ENCODE data around the gene IL1RAPL1.

Gene IL1RAPL1

DNA sequence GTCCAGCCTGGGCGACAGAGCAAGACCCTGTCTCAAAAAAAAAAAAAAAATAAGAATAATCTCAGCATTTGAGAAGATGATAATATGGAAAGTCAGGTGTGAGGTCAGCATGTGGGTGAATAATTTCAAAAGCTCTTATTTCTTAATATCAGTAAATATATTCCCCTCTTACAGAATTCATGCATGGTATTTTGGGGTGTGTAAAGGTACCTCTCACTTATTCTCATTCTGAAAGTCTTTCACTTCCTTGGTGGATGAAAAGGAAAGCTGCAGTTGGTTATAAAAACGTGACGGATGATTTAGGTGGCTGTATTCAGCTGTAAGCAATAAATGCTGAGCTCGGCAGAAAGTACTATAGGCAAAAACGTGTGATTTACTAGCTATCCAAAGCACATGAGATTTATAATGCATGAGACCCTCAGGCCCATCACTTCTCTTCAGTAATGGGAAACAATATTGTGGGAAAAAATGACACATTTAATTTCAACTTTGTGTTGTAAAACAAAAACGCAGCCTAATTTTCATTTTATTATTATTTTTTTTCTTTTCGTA lies 1275.0 kb downstream of the IL1RAPL1 start:
- no peak for DNase-seq (ENCODE audit: low read depth)
- TF ChIP-seq, protein P1, sequence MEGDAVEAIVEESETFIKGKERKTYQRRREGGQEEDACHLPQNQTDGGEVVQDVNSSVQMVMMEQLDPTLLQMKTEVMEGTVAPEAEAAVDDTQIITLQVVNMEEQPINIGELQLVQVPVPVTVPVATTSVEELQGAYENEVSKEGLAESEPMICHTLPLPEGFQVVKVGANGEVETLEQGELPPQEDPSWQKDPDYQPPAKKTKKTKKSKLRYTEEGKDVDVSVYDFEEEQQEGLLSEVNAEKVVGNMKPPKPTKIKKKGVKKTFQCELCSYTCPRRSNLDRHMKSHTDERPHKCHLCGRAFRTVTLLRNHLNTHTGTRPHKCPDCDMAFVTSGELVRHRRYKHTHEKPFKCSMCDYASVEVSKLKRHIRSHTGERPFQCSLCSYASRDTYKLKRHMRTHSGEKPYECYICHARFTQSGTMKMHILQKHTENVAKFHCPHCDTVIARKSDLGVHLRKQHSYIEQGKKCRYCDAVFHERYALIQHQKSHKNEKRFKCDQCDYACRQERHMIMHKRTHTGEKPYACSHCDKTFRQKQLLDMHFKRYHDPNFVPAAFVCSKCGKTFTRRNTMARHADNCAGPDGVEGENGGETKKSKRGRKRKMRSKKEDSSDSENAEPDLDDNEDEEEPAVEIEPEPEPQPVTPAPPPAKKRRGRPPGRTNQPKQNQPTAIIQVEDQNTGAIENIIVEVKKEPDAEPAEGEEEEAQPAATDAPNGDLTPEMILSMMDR (IDR thresholded peaks at IDR 0.05; ENCODE audit: low read depth, low read length) = no peak
- H3K4me3 ChIP-seq (ENCODE audit: low read depth, low read length) = no peak overlapping the region

DNA sequence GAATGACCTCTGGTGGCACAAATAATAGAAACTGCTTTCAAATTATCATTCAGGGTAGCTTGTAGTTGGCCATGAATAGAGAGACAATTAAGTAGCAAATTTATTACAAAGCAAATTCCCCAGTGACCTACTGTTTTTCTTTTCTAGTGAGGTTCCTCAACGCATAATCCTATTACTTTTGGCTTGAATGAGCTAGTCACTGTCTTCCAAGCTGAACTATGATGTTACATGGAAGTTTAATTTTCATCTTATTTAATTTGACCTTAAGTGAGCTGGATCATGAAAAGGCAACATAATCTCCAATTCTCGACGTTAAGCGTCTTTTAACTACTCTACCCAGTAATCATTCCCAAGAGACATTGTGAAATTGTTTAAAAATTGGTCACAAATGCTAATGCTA lies 1280.7 kb downstream of the IL1RAPL1 start:
- TF ChIP-seq MYC (IDR thresholded peaks at IDR 0.05; ENCODE audit: low read depth, low read length) (no peak), POLR2A (IDR thresholded peaks at IDR 0.05; ENCODE audit: extremely low read depth, insufficient read length) (no peak)
- TF ChIP-seq, protein P1 (IDR thresholded peaks at IDR 0.05; ENCODE audit: low read depth, low read length) = no peak
- TF ChIP-seq, protein P2, sequence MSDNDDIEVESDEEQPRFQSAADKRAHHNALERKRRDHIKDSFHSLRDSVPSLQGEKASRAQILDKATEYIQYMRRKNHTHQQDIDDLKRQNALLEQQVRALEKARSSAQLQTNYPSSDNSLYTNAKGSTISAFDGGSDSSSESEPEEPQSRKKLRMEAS (IDR thresholded peaks at IDR 0.05; ENCODE audit: low read depth, low read length) = no peak
- no peak for DNase-seq (ENCODE audit: low read depth)

GRCh38 chrX:29869837-29870236 lies 1282.6 kb downstream of the IL1RAPL1 start:
- TF ChIP-seq POLR2A (IDR thresholded peaks at IDR 0.05; ENCODE audit: extremely low read depth, insufficient read length) (no peak), MYC (IDR thresholded peaks at IDR 0.05; ENCODE audit: low read depth, low read length) (no peak)
- TF ChIP-seq, protein P1 (IDR thresholded peaks at IDR 0.05; ENCODE audit: low read depth, low read length) = no peak
- TF ChIP-seq, protein P2 (IDR thresholded peaks at IDR 0.05; ENCODE audit: low read depth, low read length) = no peak
- no peak overlapping the region for H3K4me3 ChIP-seq (ENCODE audit: low read depth, low read length)
- no peak for DNase-seq (ENCODE audit: low read depth)

More for the DNA sequence above, 1280.7 kb downstream of the IL1RAPL1 start:
- H3K4me3 ChIP-seq (ENCODE audit: low read depth, low read length) = no peak overlapping the region

DNA sequence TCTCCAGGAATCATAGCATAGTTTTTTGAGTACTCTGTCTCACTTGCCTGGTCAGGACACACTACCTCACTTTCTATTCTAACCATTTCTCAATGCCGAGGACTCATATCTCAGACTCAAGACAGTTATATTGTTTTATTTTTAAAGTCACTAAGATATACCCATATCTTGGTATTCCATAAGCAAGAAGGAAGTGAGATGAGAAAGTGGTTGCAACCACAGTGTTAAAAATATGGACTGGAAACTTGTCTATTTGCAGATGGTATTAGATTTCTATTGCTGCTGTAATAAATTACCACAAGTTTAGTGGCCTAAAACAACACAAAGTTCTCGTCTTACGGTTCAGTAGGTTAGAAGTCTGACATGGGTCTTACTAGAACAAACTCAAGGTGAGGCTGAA lies 1283.4 kb downstream of the IL1RAPL1 start:
- no peak for DNase-seq (ENCODE audit: low read depth)
- H3K4me3 ChIP-seq (ENCODE audit: low read depth, low read length) = no peak overlapping the region
- TF ChIP-seq, protein P2 (IDR thresholded peaks at IDR 0.05; ENCODE audit: low read depth, low read length) = no peak
- TF ChIP-seq POLR2A (IDR thresholded peaks at IDR 0.05; ENCODE audit: extremely low read depth, insufficient read length) (no peak), MYC (IDR thresholded peaks at IDR 0.05; ENCODE audit: low read depth, low read length) (no peak)
- TF ChIP-seq, protein P1 (IDR thresholded peaks at IDR 0.05; ENCODE audit: low read depth, low read length) = no peak

DNA sequence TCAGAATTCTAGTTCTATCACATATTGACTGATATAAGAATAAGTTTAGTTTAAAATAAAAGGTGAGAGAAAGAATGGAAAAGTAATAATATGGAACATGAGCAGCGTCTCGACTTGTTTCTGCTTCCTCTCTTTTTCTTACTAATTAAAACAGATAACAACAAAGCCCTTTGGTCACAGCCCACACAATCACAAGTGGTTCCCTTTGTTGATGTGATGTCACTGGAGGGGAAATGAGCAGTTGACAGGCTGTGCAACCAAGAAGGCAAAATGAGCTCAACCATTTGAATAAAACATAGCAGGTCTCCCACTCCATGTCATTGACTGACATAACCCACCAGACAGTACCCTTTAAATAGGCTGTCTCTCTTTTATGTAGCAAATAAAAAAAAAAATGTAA lies 1285.6 kb downstream of the IL1RAPL1 start:
- H3K4me3 ChIP-seq (ENCODE audit: low read depth, low read length) = no peak overlapping the region
- TF ChIP-seq POLR2A (IDR thresholded peaks at IDR 0.05; ENCODE audit: extremely low read depth, insufficient read length) = no peak
- TF ChIP-seq, protein P2 (IDR thresholded peaks at IDR 0.05; ENCODE audit: low read depth, low read length) = no peak
- no peak for TF ChIP-seq MYC (IDR thresholded peaks at IDR 0.05; ENCODE audit: low read depth, low read length)
- DNase-seq (ENCODE audit: low read depth) = no peak

GRCh38 chrX:29876733-29877132 lies 1289.5 kb downstream of the IL1RAPL1 start:
- TF ChIP-seq MYC (IDR thresholded peaks at IDR 0.05; ENCODE audit: low read depth, low read length) (no peak), POLR2A (IDR thresholded peaks at IDR 0.05; ENCODE audit: extremely low read depth, insufficient read length) (no peak)
- TF ChIP-seq, protein P2 (IDR thresholded peaks at IDR 0.05; ENCODE audit: low read depth, low read length) = no peak
- TF ChIP-seq, protein P1 (IDR thresholded peaks at IDR 0.05; ENCODE audit: low read depth, low read length) = no peak
- DNase-seq (ENCODE audit: low read depth) = no peak

More at GRCh38 chrX:29876733-29877132, 1289.5 kb downstream of the IL1RAPL1 start:
- H3K4me3 ChIP-seq (ENCODE audit: low read depth, low read length) = no peak overlapping the region

Data from NB4 (cell line).